Osteoblast (primary cell): ENCODE results near the gene DRC3. TPM values are rescaled to one million over a fixed set of nuclear protein-coding genes. Genes with fewer than 3 reads are reported as not detected.

Experiments used
- DNase-seq: peaks from one replicate; pipeline ENCODE4 v3.0.0; 2011; ENCODE audit warnings: low spot score, mixed read lengths; ENCODE audit not compliant: insufficient read length; ENCODE audit errors: missing footprints
- H2AFZ ChIP-seq: 2 replicates; pipeline ENCODE4 v1.6.0; 2011; ENCODE audit warnings: mild to moderate bottlenecking, low read length
- H3K27ac ChIP-seq: 2 replicates; pipeline ENCODE4 v1.5.1; 2011; ENCODE audit warnings: mild to moderate bottlenecking, low read depth, low read length, moderate library complexity
- H3K27me3 ChIP-seq: 2 replicates; pipeline ENCODE4 v1.6.0; 2012; ENCODE audit warnings: mild to moderate bottlenecking, control low read depth, inconsistent platforms, low read length, moderate library complexity; ENCODE audit not compliant: insufficient read depth
- H3K36me3 ChIP-seq: 2 replicates; pipeline ENCODE4 v1.5.1; 2011; ENCODE audit warnings: mild to moderate bottlenecking, low read length, control low read depth, moderate library complexity; ENCODE audit not compliant: insufficient read depth
- H3K4me1 ChIP-seq: 2 replicates; pipeline ENCODE4 v1.5.1; 2011; ENCODE audit warnings: mild to moderate bottlenecking, low read length, control low read depth, moderate library complexity; ENCODE audit not compliant: insufficient read depth
- H3K4me2 ChIP-seq: 2 replicates; pipeline ENCODE4 v1.6.0; 2011; ENCODE audit warnings: mild to moderate bottlenecking, low read length; ENCODE audit not compliant: insufficient read depth
- H3K4me3 ChIP-seq: fragments of 200-600 bp; sonication (generic); 3 replicates; pipeline ENCODE4 v1.5.1; 2012; ENCODE audit warnings: mild to moderate bottlenecking, low read length, inconsistent platforms; ENCODE audit not compliant: insufficient read depth
- H3K79me2 ChIP-seq: 2 replicates; pipeline ENCODE4 v1.6.0; 2012; ENCODE audit warnings: mild to moderate bottlenecking, low read length, control low read depth, inconsistent platforms; ENCODE audit not compliant: insufficient read depth
- H3K9me3 ChIP-seq: 2 replicates; pipeline ENCODE4 v1.5.1; 2011; ENCODE audit warnings: low read depth, low read length, control low read depth
- H4K20me1 ChIP-seq: 2 replicates; pipeline ENCODE4 v1.6.0; 2012; ENCODE audit warnings: mild to moderate bottlenecking, low read length, control low read depth; ENCODE audit not compliant: insufficient read depth
- total RNA-seq: library from RNA; depleted of rRNA; stranded (reverse); fragments of >200 nt; gene quantifications from 2 replicates; pipeline ENCODE4 v1.2.3, GENCODE V29; 2012
- TF ChIP-seq, protein P1 (sequence below): IDR thresholded peaks from 2 replicates; pipeline ENCODE4 v1.5.1; 2011; ENCODE audit warnings: mild to moderate bottlenecking, low read depth, low read length, moderate library complexity; ENCODE audit errors: extremely low read depth

Gene DRC3
- total RNA-seq, 1 donor = 2.9 TPM

- DNase-seq = no peak
- no peaks in the 10 kb centered on the region for H3K9me3 ChIP-seq
- no peak overlapping the region for H3K27ac ChIP-seq
- peaks cover 23% of the 10 kb centered on the region for H3K36me3 ChIP-seq
- no peaks in the 10 kb centered on the region for H3K27me3 ChIP-seq
- H3K79me2 ChIP-seq = peaks cover 56% of the 10 kb centered on the region
- H3K4me3 ChIP-seq = no peak overlapping the region
- TF ChIP-seq, protein P1, sequence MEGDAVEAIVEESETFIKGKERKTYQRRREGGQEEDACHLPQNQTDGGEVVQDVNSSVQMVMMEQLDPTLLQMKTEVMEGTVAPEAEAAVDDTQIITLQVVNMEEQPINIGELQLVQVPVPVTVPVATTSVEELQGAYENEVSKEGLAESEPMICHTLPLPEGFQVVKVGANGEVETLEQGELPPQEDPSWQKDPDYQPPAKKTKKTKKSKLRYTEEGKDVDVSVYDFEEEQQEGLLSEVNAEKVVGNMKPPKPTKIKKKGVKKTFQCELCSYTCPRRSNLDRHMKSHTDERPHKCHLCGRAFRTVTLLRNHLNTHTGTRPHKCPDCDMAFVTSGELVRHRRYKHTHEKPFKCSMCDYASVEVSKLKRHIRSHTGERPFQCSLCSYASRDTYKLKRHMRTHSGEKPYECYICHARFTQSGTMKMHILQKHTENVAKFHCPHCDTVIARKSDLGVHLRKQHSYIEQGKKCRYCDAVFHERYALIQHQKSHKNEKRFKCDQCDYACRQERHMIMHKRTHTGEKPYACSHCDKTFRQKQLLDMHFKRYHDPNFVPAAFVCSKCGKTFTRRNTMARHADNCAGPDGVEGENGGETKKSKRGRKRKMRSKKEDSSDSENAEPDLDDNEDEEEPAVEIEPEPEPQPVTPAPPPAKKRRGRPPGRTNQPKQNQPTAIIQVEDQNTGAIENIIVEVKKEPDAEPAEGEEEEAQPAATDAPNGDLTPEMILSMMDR = peak; percentile 34
- H2AFZ ChIP-seq = no peak overlapping the region
- H4K20me1 ChIP-seq = peaks cover 20% of the 10 kb centered on the region
- H3K4me1 ChIP-seq = peaks cover 24% of the 10 kb centered on the region
- H3K4me2 ChIP-seq = no peak overlapping the region
Measured at GRCh38 chr17:18043491-18043890, 70.8 kb downstream of the DRC3 start.

DNA sequence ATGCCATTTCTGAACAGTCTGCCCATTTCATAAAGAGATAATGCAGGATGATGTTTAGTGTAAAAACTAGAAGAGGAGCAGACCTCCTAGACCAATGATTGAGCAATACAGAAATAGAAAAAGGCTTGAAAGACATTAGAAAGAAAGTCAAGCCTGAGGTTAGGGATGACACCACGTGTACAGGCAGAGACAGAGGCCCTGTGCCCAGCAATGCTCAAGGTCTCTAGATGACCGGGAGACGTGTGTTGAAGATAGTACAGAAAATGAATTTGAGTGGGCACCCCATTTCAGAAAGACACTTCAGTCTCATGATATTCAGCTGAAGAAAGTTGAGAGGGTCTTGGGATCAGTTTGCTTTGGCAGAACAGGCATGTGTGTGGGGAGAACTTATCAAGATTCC, 71.9 kb downstream of the DRC3 start:
- TF ChIP-seq, protein P1 = no peak
- no peak overlapping the region for H3K4me3 ChIP-seq
- H3K4me2 ChIP-seq = no peak overlapping the region
- no peak overlapping the region for H3K27ac ChIP-seq
- H2AFZ ChIP-seq = no peak overlapping the region
- peaks cover 23% of the 10 kb centered on the region for H3K4me1 ChIP-seq
- H3K27me3 ChIP-seq = no peaks in the 10 kb centered on the region
- H4K20me1 ChIP-seq = peaks cover 20% of the 10 kb centered on the region
- no peaks in the 10 kb centered on the region for H3K9me3 ChIP-seq
- peaks cover 23% of the 10 kb centered on the region for H3K36me3 ChIP-seq
- peaks cover 51% of the 10 kb centered on the region for H3K79me2 ChIP-seq
- DNase-seq = no peak

- TF ChIP-seq, protein P1 = no peak
- no peak overlapping the region for H3K27ac ChIP-seq
- no peak overlapping the region for H3K4me2 ChIP-seq
- peaks cover 38% of the 10 kb centered on the region for H3K79me2 ChIP-seq
- H3K36me3 ChIP-seq = peaks cover 23% of the 10 kb centered on the region
- no peaks in the 10 kb centered on the region for H3K27me3 ChIP-seq
- no peaks in the 10 kb centered on the region for H3K9me3 ChIP-seq
- DNase-seq = no peak
- no peak overlapping the region for H2AFZ ChIP-seq
- peaks cover 15% of the 10 kb centered on the region for H4K20me1 ChIP-seq
- no peak overlapping the region for H3K4me3 ChIP-seq
- peaks cover 15% of the 10 kb centered on the region for H3K4me1 ChIP-seq
Measured at GRCh38 chr17:18045691-18046350, 73.2 kb downstream of the DRC3 start.

DNA sequence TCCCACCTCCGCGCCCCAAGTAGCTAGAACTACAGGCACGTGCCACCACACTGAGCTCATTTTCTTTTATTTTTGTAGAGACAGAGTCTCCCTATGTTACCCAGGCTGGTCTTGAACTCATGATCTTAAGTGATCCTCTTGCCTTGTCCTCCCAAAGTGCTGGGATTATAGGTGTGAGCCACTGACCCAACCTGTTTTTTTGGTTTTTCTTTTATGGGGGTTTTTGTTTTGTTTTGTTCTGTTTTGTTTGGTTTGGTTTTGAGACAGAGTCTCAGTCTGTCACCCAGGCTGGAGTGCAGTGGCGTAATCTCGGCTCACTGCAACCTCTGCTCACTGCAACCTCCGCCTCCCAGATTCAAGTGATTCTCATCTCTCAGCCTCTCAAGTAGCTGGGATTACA, 82.9 kb downstream of the DRC3 start:
- H3K27ac ChIP-seq = no peak overlapping the region
- TF ChIP-seq, protein P1 = no peak
- H4K20me1 ChIP-seq = peaks cover 4% of the 10 kb centered on the region
- no peaks in the 10 kb centered on the region for H3K79me2 ChIP-seq
- no peak overlapping the region for H2AFZ ChIP-seq
- H3K4me3 ChIP-seq = no peak overlapping the region
- no peaks in the 10 kb centered on the region for H3K27me3 ChIP-seq
- no peaks in the 10 kb centered on the region for H3K9me3 ChIP-seq
- no peak for DNase-seq
- no peak overlapping the region for H3K4me2 ChIP-seq
- H3K36me3 ChIP-seq = peaks cover 39% of the 10 kb centered on the region
- H3K4me1 ChIP-seq = no peaks in the 10 kb centered on the region
